HG03060 (cell line): ENCODE results near the gene DCST2.

Experiments used
- ATAC-seq: cut with Tn5 transposase; IDR thresholded peaks from one replicate; pipeline ENCODE4 v1.9.1; 2021; ENCODE audit warnings: low read depth, moderate number of reproducible peaks; ENCODE audit not compliant: unreplicated experiment

The DCST2 gene

DNA sequence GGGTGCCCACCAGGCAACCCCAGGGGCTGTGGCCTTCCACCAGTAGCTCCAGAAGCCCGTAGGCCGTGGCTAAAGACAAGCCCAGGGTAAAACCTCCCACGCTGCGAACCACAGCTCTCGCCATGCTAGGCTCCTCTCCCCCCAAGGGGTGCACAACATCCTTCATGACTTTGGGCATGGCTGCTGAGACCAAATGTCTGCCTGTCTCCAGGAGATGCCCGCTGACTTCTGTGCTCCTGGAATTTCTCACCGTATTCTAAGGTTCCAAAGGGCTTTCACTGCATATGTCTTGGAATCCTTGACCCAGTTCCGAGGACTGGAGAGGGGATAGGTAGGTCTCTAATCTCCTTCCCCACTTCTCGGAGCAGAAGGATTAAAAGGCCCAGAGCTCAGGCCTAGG is at the start of gene DCST2, which contains the start of gene DCST1:
Gene DCST2 (minus strand): TSS at position 258 of the 400 bp plus-strand sequence. CDS start 80 bp downstream, at position 178.
Gene DCST1 (plus strand): TSS at position 301 of the 400 bp plus-strand sequence. CDS start 213 bp downstream, outside the sequence.
- ATAC-seq = no peak

DNA sequence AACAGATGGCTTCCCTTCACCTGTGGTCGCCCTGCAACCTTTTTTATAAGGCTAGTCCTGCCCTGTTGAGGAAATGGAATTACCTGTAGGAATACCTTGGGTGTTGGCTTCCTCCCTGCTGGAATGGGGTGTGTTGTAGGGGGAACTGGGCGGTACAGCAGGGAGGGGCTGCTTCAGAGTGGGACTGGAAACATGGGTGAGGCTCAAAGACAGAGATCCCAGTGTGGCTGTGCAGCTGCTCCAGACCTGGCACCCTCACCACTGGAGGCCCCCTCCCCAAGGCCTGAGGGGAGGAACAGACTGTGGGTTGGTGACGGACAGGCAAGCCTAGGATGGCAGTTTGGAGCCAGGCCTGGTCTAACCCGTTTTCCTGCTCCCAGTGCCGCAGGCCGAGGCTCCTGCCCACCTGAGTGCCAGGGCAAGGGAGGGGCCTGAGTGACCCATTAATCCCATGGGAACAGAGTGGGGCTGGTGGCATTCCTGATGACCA is 49.5 kb upstream of the DCST2 start:
- ATAC-seq = no peak

DNA sequence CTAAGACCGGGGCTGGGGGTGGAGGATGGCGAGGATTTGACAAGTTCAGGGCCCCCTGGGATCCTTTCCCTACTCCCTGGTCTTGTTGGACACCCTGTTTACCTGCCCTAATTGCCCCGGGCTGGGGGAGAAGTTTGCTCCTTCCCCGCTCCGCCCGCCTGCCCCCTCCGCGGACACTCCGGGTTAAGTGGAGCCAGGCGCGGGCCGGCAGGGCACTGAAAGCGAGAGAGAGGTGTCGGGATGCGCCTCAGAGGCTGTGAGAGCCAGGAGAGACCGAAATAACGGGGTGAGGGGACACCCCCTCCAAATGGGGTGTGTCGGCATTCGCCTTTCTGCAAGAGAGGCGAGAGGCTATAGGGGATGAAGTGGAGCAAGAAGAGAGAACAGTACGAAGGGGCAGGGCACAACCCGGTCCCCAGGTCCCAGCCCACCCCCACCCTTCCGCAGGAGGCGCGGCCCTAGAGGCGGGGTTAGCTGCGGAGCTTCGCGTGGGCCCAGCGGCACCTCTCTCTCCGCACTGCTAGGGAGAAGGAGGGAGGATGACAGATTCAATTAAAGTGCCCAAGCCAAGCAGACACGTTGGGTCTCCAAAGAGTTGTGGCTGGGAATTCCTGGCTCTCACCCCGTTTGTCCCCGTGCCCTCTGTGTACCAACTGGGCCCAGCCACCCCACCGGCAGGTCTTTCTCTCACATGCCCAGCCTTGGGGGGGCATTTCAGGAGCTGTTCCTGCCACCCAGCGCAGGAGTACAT is 48.9 kb upstream of the DCST2 start:
- ATAC-seq = no peak

DNA sequence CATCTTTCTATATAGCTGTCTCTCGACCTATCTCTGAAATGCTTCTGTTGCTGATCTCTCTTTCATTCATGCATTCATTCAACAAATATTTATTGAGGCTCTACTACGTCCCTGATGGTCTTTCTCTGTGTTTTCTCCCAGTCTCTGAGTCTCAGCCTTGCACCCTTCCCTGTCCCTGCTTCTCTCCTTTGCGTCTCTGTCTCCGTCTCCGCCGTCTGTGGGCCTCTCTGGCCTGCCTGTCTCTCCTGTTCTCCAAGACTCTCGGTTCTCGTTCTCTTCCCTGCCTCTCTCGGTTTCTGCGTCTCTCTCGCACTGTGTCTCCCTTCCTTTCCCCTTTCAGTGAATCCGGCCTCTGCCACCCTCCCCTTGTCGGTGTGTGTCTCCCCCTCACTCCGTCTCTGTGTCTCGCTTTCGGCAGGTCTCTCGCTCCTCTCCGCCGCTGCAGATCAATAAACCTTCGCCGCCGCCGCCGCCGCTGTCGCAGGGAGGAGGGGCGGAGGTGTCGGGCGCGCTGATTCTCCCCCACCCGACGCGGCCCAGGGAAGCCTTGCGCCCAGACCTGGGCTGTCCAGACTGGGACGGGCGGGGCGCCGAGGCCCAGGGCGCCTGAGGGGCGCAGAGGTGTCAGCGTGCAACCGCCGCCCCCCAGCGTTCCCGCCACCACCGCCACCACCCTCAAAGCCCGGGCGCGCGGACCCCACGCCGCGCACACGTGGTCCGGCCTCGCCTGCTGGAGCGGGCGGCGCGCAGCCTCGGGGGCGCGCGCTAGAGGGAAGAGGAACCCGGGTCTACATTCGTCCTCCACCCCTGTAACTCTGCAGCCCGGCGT is 48.1 kb upstream of the DCST2 start:
- ATAC-seq = no peak

DNA sequence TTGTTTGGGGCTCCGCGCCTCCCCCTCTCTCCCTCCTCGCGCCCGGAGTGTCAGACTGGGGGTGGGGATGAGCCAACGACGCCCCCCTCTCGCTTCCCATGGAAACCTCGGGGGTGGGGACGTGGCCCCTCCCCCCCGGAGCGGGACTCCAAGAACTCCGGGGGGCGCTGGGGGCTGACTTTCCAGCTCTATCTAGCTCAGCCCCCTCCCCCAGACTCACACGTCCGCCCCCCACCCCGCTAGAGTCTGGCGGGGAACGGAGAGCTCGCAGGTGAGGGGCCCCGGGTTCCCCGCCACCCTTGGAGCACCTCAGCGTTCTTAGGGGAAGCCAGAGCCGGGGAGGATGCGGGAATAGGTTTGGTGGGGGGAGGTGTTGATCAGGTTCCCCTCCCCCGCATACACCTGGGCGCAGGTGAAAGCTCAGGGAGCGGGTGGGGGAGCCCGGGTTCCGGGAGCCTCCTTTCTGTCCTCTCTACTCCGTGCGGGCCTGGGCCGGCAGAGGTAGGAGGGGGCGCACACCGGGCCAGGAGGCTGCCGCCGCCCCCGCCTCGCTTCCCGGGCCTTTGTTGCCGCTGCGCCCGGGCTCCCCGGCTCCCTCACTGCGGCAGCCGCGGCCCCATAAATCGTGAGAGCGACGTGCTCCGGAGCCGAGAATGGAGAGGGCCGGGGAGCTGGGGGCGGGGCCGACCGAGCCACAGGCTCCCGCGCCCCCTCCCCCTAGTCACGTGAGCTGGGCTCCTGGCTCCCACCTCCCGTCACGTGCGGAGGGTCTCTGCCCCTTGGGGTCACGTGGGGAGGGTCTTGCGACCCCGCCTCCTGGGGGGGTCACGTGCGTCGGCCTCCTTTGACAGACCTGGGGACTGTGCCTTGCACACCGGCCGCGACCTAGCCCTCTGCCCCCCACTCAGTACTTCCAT is 47.0 kb upstream of the DCST2 start:
- ATAC-seq = no peak

DNA sequence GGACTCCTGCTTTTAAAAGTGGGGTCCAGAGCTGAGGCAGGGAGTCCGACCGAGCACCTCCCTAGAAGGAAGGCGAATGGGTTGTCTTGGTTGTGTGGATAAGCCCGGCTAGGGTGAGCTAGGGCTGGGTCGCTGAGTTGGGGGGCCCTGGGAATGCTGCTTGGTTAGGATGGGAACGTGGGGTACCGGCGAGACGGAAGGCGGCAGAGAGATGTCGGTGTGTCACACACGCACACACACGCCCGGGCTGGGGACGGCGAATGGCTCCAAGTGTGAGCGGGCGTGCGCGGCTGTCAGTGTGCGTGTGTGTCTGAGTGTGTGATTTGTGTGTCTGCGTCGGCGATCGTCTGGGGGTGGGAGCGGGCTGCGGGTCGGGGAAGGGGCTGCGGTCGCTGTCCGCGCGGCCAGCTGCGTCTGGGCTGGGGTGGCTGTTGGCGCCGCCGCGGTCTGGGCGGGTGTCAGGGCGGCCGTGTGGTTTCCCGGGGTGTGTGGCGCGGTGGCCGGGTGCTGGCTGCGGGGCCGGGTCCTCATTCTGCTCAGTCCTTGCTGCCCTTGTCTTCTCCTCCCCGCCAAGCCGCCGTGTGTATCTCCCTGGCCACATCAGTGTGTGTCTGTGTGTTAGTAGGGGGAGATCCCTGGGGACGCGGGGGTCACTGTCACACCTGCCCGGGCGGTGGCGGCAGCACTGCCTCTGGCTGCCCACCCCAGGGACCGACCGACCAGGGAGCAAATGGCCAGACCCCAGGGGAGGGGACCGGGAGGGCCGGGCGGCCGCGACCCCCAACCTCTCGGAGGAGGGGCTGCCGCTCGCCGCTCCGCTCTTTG is 46.1 kb upstream of the DCST2 start:
- no peak for ATAC-seq

DNA sequence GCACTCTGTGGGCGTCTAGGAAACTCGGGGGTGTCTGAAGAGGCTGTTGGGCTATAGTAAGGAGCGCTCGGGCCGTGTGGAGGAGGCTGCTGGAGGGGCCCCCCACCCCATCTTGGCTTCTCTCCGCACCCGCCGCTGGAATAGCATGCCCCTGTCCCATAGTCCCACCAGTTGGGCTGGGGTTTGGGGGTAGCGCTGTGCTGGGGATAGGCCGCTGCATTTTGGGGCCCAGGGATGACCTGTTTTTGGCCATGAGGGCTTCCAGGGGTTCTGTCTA is 45.6 kb upstream of the DCST2 start:
- no peak for ATAC-seq

DNA sequence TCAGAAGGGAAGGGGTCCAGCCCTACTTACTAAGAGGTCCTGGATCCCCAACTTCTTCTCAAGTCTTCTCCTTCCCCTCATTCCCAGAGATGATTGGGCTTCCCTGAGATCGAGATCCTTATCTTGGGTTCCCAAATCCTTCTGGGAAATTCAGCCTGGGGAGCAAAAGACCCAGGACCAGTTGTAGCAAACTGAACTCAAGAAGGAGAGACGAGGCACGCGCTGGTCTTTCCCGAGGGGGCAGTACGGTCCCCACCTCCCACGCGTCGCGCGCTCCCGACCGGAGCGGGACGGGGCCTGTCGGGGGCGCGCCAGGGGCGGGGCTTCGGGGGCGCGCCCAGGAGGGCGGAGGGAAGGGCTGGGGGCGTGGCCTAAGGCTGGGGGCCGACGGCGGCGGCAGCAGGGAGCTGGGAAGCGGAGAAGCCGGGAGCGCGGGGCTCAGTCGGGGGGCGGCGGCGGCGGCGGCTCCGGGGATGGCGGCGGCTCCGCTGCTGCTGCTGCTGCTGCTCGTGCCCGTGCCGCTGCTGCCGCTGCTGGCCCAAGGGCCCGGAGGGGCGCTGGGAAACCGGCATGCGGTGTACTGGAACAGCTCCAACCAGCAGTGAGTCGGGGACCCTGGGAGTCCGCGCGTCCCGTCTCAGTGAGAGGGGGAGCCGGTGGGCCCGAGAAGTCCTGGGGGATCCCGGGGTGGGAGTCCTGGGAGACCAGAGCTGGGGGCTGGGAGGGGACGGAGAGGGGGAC is 45.1 kb upstream of the DCST2 start, which contains the start of gene EFNA3:
Gene EFNA3 (plus strand): TSS at position 369 of the 741 bp plus-strand sequence. CDS start 105 bp downstream, at position 474.
- ATAC-seq = no peak

DNA sequence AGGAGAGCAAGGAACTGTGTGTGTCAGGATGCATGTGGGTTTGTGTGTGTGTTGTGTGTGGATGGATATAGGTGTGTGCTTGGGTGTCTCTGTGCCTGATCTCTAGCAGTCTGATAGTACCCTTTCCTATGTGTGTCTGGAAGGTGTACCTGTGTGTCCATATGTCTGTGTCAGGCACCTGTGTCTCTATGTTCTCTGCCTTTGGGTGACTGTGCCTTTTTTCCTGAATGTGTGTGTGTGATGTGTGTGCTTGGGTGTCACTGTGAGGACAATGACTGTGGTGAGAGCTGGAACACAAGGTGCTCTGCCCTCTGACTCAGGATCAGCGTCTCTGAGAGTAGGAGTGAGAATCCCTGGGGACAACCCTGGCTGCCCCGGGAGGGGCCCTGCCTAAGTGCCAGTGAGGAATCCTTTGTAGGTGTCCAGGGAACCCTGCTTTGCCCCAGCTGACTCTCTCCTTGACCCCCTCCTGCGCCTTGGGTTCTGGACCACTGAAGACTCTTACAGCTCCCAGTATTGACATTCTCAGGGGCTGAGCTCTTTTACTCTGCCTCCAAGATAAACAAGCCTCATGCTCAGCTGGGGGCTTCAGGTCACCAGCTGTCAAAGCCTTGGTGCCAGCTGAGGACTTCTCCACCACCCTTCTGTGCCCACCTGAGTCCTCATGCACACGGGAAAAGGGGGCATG is 44.3 kb upstream of the DCST2 start:
- no peak for ATAC-seq

DNA sequence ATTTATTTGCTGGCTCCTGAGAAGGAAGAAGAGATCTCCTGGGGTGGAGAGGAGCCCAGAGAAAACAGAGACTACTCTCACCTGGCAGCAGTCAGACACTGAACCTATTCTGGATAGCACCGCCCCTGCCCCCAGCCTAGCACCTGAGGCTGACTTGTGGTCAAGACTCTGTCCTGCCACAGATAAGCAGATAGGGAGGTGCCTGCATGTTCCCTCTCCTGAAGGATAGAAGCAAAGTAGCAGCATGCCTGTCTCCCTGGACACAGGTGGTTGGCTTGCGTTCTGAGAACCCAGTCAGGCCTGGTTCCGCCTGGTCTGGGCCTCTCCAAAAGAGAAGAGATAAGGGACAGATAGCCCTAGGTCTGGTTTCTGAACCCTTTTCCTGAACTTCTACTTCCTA is 43.8 kb upstream of the DCST2 start:
- no peak for ATAC-seq

DNA sequence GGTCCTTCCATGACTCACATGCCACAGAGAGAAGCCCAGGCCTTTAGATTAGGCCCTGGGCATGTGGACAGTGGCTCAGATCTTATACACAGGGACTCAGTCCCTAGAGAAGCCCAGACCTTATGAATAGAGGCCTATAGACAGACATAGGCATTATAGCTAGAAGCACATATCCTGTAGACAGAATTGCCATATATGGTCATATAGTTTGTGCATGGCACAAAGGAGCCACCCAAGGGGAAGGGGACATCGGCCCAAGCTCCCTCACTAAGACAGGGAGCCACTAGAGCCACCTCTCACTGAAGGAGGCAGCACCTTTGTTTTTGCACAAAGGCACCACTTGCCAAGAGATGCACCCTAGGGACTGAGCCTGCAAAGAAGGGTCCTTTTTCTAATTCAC is 42.8 kb upstream of the DCST2 start:
- no peak for ATAC-seq

DNA sequence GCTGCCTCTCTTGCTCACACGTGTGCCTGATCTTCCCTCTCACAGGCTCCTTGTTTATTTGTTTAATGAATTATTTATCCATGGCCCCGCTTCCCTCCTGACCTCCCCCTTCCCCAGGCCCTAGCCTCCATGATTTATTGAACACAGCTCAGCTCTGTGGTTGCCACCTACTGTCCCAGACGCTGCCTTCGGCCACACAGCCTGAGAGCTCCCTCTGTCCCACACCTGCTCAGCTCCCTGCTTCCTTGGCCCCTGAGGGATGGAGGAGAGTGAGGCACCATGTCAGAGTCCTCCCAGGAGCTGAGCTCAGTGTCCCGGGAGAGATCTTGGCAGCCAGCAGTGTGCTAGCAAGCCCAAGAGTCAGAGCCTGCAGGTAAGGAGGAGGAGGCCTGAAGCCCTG is 42.0 kb upstream of the DCST2 start:
- no peak for ATAC-seq

DNA sequence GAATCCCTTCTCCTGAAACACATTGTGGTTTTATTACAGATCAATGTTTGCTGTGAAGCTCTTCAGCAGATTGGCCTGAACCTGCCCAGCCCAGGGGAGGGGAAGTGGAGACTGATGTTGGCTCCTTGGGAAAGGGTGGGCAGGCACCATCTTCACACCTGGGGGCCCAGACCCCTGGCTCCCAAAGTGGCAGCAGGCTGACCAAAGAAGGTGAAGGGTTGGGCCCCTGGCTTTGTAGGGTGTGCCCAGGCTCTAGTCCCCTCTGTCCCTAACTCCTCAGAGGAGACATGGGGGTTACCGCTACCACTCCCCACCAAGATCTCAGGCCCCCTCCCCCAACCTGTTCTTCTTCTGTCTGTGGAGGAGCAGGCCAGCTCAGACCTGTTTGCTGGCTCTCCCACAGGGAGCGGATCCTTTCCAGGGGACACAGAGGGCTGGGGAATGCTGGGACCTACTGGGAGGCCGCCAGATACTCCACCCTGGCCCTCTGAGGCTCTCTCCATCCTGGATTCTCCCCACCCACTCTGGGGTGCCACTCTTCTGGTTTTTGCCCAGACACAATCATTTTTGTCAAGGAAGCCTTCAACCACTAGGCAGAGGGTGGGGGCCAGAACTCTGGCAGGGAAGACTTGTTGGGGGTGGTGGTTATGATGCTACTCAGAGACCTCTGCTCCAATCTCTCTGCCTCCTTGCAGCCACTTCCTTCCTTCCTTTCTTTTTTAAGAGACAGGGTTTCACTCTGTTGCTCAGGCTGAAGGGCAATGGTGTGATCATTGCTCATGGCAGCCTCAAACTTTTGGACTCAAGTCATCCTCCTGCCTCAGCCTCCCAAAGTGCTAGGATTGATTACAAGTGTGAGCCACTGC is 40.0 kb upstream of the DCST2 start:
- ATAC-seq = no peak

DNA sequence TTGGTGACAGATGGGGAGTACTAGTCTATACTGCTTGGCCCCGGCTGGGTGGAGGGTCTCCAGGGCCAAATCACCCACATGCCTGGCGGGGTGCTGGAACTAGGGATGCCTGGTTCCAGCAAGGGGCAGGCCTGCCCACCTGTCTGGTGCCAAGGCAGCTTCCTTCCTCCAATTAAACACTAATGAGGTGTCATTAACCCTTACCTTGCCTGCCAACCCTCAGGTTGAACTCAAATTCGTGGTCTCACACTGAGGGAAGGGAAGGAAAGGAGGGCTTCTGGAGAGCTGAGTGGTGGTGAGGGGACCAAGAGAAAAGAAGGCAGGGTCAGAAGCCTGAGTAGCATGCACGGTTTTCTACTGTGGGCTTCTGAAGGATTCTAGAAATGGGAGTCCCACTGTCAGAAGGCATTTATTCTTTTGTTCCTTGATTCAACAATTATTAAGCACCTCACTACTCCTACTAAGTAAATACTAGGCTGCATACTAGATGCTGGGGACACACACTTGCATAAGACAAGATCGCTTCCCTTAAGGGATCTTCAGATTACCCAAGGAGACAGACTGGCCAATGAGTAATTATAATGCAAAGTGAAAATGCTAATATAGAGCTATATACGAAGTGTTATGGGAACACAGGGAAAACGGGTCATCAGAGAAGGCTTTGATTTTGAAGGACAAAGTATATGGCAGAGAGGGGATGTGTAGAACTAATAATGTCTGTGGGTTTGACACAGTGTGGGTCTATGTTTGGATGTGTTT is 39.1 kb upstream of the DCST2 start:
- no peak for ATAC-seq

DNA sequence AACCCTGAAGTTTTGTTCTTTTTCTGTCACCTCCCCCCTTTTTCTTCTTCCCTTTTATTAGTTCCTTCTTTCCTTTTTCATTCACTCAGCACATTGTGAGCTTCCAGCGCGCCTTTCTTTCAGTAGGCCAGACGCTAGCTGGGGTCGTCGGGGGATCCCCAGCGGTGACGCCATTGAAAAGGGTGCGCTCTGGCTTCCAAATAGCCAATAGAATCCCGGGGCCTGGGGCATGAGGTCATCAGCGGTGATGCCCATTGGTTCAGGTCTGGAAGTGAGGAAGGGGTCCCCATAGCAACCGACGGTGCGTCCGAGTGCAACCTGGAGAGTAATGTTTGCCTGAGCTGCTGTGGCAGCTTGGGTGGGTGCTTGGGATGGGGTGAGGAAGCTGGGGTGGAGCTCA is 38.1 kb upstream of the DCST2 start:
- ATAC-seq = no peak

DNA sequence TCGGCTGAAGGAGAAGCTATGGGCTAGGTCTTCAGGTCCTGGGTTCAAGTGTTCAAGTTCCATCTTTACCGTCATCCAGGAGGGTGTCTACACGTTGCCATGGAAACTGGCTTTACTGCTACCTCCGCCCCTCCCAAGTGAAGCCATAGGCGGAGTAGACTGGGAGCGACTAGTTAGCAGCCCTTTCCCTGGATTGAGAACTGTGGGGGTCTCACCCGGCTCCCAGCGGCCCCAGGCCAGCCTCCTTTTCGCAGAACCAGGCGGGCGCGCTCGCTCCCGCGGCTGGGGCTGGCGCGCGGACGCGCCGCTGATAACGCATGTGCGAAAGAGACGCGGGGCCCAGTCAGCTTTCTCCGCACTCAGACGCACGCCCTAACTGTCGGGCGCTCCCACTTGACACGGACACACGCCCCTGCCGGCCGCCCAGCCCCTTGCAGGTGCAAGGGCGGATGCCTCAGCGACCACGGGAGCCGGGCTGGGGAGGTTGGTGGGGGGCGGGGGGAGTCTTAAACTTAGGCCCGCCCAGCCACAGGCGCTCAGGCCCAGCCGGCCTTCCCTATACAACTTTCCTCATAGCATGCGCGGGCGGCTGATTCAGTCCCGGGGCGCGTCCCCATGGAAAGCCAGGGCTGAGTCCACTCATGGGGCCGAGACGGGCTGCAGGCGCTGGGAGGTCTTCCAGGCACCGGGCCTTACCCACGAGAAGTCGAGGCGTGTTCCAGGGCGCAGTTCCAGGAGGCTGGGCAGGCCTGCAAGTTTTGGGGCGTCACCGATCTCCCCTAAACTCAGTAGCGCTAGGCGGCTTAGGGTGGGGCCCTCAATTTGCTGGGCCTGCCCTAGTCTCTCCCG is 37.4 kb upstream of the DCST2 start:
- ATAC-seq = no peak
